Ishikawa (cell line): ENCODE measurements around the gene PTPRM.

Experiments used
- CEBPB ChIP-seq: IDR thresholded peaks from 2 replicates; pipeline ENCODE4 v1.6.1; 2012
- CREB1 ChIP-seq: IDR thresholded peaks from 2 replicates; pipeline ENCODE4 v1.6.1; 2012; ENCODE audit warnings: low read depth
- EGR1 ChIP-seq: IDR thresholded peaks from 2 replicates; pipeline ENCODE4 v1.6.1; 2012
- EP300 ChIP-seq: IDR thresholded peaks from 2 replicates; pipeline ENCODE4 v1.6.1; 2012; ENCODE audit warnings: borderline replicate concordance
- FOXM1 ChIP-seq: IDR thresholded peaks from 2 replicates; pipeline ENCODE4 v1.6.1; 2012; ENCODE audit warnings: low read depth, borderline replicate concordance
- NFIC ChIP-seq: IDR thresholded peaks from 2 replicates; pipeline ENCODE4 v1.6.1; 2012
- RAD21 ChIP-seq: IDR thresholded peaks from 2 replicates; pipeline ENCODE4 v1.6.1; 2012; ENCODE audit warnings: low read depth
- TAF1 ChIP-seq: IDR thresholded peaks from 2 replicates; pipeline ENCODE4 v1.6.1; 2012; ENCODE audit warnings: low read depth, mild to moderate bottlenecking
- TCF12 ChIP-seq: IDR thresholded peaks from 2 replicates; pipeline ENCODE4 v1.6.1; 2012; ENCODE audit warnings: low read depth
- TEAD4 ChIP-seq: IDR thresholded peaks from 2 replicates; pipeline ENCODE4 v1.6.1; 2012
- YY1 ChIP-seq: IDR thresholded peaks from 2 replicates; pipeline ENCODE4 v1.6.1; 2012; ENCODE audit warnings: low read depth
- ZBTB7A ChIP-seq: IDR thresholded peaks from 2 replicates; pipeline ENCODE4 v1.6.1; 2012; ENCODE audit warnings: low read depth
- TF ChIP-seq, protein P1 (sequence below): IDR thresholded peaks from 2 replicates; pipeline ENCODE4 v1.6.1; 2012
- TF ChIP-seq, protein P2 (sequence below): IDR thresholded peaks from 2 replicates; pipeline ENCODE4 v1.6.1; 2012; ENCODE audit warnings: low read depth, mild to moderate bottlenecking
- TF ChIP-seq, protein P3 (sequence below): IDR thresholded peaks from 2 replicates; pipeline ENCODE4 v1.6.1; 2012

The PTPRM gene

DNA sequence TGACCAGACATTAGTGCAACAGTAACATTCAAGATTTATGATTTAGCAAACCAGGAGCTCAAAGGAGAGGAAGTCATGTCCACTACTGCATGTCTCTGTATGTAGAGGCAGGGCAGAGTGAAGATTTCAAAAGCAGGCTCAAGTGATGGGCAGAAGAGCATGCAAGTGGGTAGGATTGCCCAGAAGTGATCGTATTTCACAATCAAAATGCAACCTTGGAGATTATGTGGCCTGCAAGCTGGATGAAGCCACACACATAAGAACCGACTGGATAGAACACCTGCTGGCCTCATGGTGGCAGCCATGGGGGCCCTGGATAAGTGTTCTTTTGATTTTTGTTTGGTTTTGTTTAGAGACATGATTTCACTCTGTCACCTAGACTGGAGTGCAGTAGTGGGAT lies 755.4 kb downstream of the PTPRM start:
- TF ChIP-seq, protein P1, sequence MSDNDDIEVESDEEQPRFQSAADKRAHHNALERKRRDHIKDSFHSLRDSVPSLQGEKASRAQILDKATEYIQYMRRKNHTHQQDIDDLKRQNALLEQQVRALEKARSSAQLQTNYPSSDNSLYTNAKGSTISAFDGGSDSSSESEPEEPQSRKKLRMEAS: no peak
- TF ChIP-seq CEBPB: no peak
- TF ChIP-seq ZBTB7A: no peak
- TF ChIP-seq FOXM1: no peak

DNA sequence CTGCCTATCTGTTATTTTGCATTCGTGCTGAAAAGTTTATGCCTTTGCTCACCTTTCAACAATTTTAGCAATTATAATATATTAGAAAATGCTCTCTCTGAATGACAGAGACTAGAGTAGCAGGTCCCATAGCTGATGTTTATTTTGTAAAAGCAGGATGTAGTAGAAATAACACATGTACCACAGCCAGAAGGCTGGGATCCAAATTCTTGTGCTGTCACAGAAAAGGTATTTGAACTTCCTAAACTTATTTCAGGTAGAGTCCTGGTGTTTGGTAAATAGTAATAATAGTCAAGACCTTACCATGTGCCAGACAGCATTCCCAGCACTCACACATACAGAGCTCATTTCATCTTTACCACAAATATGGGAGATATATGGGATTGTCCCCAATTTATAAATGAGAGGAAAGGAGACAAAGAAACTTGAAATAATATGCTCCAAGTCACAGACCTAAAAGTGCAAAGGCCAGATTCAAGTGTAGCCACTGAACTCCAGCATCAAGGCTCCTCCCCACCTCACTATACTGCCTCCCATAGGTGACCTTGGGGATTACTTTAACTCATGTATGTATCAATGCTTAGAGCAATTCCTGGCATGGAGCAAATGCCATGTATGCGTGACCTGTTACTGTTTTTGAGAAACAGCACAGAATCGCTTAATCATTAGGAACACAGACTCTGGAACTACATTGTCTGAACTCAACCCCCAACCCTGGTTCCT lies 757.4 kb downstream of the PTPRM start:
- TF ChIP-seq TAF1 (no peak), TCF12 (no peak), EGR1 (no peak), FOXM1 (no peak), ZBTB7A (no peak), CREB1 (no peak), CEBPB (no peak), NFIC (no peak), TEAD4 (no peak), YY1 (no peak), EP300 (no peak), RAD21 (no peak)
- TF ChIP-seq, protein P1: no peak
- TF ChIP-seq, protein P2, sequence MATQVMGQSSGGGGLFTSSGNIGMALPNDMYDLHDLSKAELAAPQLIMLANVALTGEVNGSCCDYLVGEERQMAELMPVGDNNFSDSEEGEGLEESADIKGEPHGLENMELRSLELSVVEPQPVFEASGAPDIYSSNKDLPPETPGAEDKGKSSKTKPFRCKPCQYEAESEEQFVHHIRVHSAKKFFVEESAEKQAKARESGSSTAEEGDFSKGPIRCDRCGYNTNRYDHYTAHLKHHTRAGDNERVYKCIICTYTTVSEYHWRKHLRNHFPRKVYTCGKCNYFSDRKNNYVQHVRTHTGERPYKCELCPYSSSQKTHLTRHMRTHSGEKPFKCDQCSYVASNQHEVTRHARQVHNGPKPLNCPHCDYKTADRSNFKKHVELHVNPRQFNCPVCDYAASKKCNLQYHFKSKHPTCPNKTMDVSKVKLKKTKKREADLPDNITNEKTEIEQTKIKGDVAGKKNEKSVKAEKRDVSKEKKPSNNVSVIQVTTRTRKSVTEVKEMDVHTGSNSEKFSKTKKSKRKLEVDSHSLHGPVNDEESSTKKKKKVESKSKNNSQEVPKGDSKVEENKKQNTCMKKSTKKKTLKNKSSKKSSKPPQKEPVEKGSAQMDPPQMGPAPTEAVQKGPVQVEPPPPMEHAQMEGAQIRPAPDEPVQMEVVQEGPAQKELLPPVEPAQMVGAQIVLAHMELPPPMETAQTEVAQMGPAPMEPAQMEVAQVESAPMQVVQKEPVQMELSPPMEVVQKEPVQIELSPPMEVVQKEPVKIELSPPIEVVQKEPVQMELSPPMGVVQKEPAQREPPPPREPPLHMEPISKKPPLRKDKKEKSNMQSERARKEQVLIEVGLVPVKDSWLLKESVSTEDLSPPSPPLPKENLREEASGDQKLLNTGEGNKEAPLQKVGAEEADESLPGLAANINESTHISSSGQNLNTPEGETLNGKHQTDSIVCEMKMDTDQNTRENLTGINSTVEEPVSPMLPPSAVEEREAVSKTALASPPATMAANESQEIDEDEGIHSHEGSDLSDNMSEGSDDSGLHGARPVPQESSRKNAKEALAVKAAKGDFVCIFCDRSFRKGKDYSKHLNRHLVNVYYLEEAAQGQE: no peak
- TF ChIP-seq, protein P3, sequence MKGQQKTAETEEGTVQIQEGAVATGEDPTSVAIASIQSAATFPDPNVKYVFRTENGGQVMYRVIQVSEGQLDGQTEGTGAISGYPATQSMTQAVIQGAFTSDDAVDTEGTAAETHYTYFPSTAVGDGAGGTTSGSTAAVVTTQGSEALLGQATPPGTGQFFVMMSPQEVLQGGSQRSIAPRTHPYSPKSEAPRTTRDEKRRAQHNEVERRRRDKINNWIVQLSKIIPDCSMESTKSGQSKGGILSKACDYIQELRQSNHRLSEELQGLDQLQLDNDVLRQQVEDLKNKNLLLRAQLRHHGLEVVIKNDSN: no peak

DNA sequence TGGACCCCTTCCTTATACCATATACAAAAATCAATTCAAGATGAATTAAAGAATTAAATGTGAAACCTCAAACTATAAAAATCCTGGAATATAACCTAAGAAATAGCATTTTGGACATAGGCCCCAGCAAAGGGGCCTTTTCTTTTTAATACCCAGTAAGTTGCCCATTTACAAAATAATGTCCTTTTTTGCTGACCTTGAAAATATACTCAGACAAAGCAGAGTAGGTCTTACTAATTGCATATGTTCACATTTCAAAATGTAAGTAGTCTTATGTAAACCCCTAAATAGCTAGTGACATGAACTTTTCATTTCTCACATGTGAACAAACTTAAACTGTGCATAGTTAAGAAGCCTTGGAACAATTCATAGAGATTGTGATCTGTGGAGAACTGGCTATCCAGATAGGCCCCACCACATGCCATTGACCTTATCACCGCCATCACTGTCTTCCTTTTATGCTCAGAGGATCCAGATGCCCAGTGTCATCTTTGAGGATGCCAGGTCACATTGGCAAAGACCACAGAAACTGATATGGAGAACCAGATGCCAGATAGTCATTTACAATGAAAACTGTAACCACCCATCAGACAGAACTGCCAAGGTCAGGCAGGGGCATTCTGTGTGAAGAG lies 759.8 kb downstream of the PTPRM start:
- TF ChIP-seq TCF12: no peak
- TF ChIP-seq RAD21: no peak
- TF ChIP-seq, protein P2: no peak
- TF ChIP-seq TEAD4: no peak
- no peak for TF ChIP-seq CEBPB
- TF ChIP-seq EGR1: no peak
- TF ChIP-seq NFIC: no peak
- no peak for TF ChIP-seq ZBTB7A
- TF ChIP-seq FOXM1: no peak
- TF ChIP-seq, protein P3: no peak
- TF ChIP-seq, protein P1: no peak
- TF ChIP-seq YY1: no peak
- TF ChIP-seq EP300: no peak

DNA sequence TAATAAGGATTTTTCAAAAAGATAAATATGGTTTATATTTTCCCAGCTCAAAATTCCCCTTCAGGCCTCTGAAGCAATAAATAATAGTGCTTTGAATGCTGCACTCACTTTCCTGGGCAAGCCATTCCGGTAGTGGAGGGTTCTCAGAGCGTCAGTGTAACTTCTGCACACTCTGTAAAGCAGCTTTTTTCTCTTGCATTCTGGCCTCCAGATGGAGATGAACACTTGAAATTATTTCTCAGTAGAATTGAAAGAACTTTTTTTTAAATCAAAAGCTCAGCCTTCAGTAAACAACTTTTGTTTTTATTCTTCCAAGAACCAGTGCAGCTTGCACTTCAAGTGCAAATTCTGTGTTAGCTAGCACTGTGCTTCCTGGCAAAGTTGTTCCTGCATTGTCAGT lies 761.0 kb downstream of the PTPRM start:
- TF ChIP-seq, protein P3: no peak
- TF ChIP-seq EGR1 (no peak), TEAD4 (no peak), ZBTB7A (no peak), TCF12 (no peak), TAF1 (no peak), CEBPB (no peak), FOXM1 (no peak), EP300 (no peak), YY1 (no peak), RAD21 (no peak)
- TF ChIP-seq, protein P2: no peak
